Osteoblast (primary cell): Measurements from ENCODE around the gene SORBS2. TPM values are rescaled to one million over a fixed set of nuclear protein-coding genes. Genes with fewer than 3 reads are reported as not detected.
A peak's percentile ranks its signal among the peaks of the same experiment; 100 is the strongest.

ENCODE experiments used
- DNase-seq: peaks from one replicate; pipeline ENCODE4 v3.0.0; 2011; ENCODE audit warnings: low spot score, mixed read lengths; ENCODE audit not compliant: insufficient read length; ENCODE audit errors: missing footprints
- H2AFZ ChIP-seq: 2 replicates; pipeline ENCODE4 v1.6.0; 2011; ENCODE audit warnings: mild to moderate bottlenecking, low read length
- H3K27ac ChIP-seq: 2 replicates; pipeline ENCODE4 v1.5.1; 2011; ENCODE audit warnings: mild to moderate bottlenecking, low read depth, low read length, moderate library complexity
- H3K27me3 ChIP-seq: 2 replicates; pipeline ENCODE4 v1.6.0; 2012; ENCODE audit warnings: mild to moderate bottlenecking, control low read depth, inconsistent platforms, low read length, moderate library complexity; ENCODE audit not compliant: insufficient read depth
- H3K36me3 ChIP-seq: 2 replicates; pipeline ENCODE4 v1.5.1; 2011; ENCODE audit warnings: mild to moderate bottlenecking, low read length, control low read depth, moderate library complexity; ENCODE audit not compliant: insufficient read depth
- H3K4me1 ChIP-seq: 2 replicates; pipeline ENCODE4 v1.5.1; 2011; ENCODE audit warnings: mild to moderate bottlenecking, low read length, control low read depth, moderate library complexity; ENCODE audit not compliant: insufficient read depth
- H3K4me2 ChIP-seq: 2 replicates; pipeline ENCODE4 v1.6.0; 2011; ENCODE audit warnings: mild to moderate bottlenecking, low read length; ENCODE audit not compliant: insufficient read depth
- H3K4me3 ChIP-seq: fragments of 200-600 bp; sonication (generic); 3 replicates; pipeline ENCODE4 v1.5.1; 2012; ENCODE audit warnings: mild to moderate bottlenecking, low read length, inconsistent platforms; ENCODE audit not compliant: insufficient read depth
- H3K79me2 ChIP-seq: 2 replicates; pipeline ENCODE4 v1.6.0; 2012; ENCODE audit warnings: mild to moderate bottlenecking, low read length, control low read depth, inconsistent platforms; ENCODE audit not compliant: insufficient read depth
- H3K9me3 ChIP-seq: 2 replicates; pipeline ENCODE4 v1.5.1; 2011; ENCODE audit warnings: low read depth, low read length, control low read depth
- H4K20me1 ChIP-seq: 2 replicates; pipeline ENCODE4 v1.6.0; 2012; ENCODE audit warnings: mild to moderate bottlenecking, low read length, control low read depth; ENCODE audit not compliant: insufficient read depth
- total RNA-seq: library from RNA; depleted of rRNA; stranded (reverse); fragments of >200 nt; gene quantifications from 2 replicates; pipeline ENCODE4 v1.2.3, GENCODE V29; 2012
- TF ChIP-seq, protein P1 (sequence below): IDR thresholded peaks from 2 replicates; pipeline ENCODE4 v1.5.1; 2011; ENCODE audit warnings: mild to moderate bottlenecking, low read depth, low read length, moderate library complexity; ENCODE audit errors: extremely low read depth

SORBS2 gene
- total RNA-seq, 1 donor, result 85.0 TPM

DNA sequence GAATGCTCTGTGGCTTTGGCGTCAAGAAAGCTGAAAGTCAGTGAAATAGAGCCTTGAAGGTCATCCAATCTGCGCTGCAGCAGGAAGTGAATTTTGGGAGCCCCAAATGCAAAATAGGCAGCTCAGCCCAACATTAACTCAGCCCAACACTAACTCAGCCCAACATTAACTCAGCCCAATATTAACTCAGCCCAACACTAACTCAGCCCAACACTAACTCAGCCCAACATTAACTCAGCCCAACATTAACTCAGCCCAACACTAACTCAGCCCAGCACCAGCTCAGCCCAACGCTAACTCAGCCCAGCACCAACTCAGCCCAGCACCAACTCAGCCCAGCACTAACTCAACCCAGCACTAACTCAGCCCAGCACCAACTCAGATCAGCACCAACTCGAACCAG lies 71.5 kb downstream of the SORBS2 start:
- H3K4me3 ChIP-seq, result no peak overlapping the region
- H3K4me2 ChIP-seq, result no peak overlapping the region
- no peaks in the 10 kb centered on the region for H4K20me1 ChIP-seq
- no peaks in the 10 kb centered on the region for H3K9me3 ChIP-seq
- peaks cover 6% of the 10 kb centered on the region for H3K79me2 ChIP-seq
- TF ChIP-seq, protein P1, sequence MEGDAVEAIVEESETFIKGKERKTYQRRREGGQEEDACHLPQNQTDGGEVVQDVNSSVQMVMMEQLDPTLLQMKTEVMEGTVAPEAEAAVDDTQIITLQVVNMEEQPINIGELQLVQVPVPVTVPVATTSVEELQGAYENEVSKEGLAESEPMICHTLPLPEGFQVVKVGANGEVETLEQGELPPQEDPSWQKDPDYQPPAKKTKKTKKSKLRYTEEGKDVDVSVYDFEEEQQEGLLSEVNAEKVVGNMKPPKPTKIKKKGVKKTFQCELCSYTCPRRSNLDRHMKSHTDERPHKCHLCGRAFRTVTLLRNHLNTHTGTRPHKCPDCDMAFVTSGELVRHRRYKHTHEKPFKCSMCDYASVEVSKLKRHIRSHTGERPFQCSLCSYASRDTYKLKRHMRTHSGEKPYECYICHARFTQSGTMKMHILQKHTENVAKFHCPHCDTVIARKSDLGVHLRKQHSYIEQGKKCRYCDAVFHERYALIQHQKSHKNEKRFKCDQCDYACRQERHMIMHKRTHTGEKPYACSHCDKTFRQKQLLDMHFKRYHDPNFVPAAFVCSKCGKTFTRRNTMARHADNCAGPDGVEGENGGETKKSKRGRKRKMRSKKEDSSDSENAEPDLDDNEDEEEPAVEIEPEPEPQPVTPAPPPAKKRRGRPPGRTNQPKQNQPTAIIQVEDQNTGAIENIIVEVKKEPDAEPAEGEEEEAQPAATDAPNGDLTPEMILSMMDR, result no peak
- H3K27me3 ChIP-seq, result no peaks in the 10 kb centered on the region
- DNase-seq, result no peak
- peaks cover 33% of the 10 kb centered on the region for H3K4me1 ChIP-seq
- H2AFZ ChIP-seq, result no peak overlapping the region
- no peak overlapping the region for H3K27ac ChIP-seq
- no peaks in the 10 kb centered on the region for H3K36me3 ChIP-seq

GRCh38 chr4:185738820-185739219 lies 73.2 kb downstream of the SORBS2 start:
- TF ChIP-seq, protein P1, result no peak

DNA sequence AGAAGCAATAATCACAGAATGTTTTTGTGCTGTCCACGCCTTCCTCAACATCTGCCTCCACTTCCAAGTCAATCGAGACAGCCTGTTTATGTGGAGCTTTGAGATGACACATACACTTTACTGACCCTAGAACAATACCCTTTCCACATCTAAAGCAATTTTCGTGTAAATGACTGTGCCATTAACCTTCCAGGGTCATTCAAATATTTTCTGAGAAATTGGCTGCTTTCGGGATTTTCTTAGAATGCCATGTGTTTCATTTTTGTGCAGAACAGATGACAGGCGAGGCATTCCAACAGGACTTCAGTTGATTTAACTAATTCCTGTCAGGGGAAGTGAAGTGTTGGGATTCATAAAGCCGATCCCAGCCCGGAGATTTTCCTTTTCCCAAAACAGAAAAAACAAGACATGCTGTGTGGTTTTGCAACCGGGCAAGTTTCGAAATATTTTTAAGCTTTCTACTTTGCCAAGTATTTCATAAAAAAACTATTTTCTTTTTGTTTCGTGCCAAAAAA lies 73.9 kb downstream of the SORBS2 start:
- peak overlapping the region; percentile 59 for H3K4me3 ChIP-seq
- peak overlapping the region; percentile 74 for H3K4me2 ChIP-seq
- peaks cover 41% of the 10 kb centered on the region for H3K4me1 ChIP-seq
- peak overlapping the region; percentile 69 for H2AFZ ChIP-seq
- no peaks in the 10 kb centered on the region for H3K9me3 ChIP-seq
- H3K79me2 ChIP-seq, result peaks cover 10% of the 10 kb centered on the region
- peak overlapping the region; percentile 84 for H3K27ac ChIP-seq
- peak; percentile 68 for DNase-seq
- no peaks in the 10 kb centered on the region for H3K27me3 ChIP-seq
- TF ChIP-seq, protein P1, result no peak
- no peaks in the 10 kb centered on the region for H3K36me3 ChIP-seq
- no peaks in the 10 kb centered on the region for H4K20me1 ChIP-seq

More at GRCh38 chr4:185738820-185739219, 73.2 kb downstream of the SORBS2 start:
- H3K9me3 ChIP-seq, result no peaks in the 10 kb centered on the region
- peak overlapping the region; percentile 74 for H3K4me2 ChIP-seq
- H4K20me1 ChIP-seq, result no peaks in the 10 kb centered on the region
- no peak overlapping the region for H3K4me3 ChIP-seq
- peaks cover 10% of the 10 kb centered on the region for H3K79me2 ChIP-seq
- DNase-seq, result peak; percentile 88
- peak overlapping the region; percentile 84 for H3K27ac ChIP-seq
- no peaks in the 10 kb centered on the region for H3K36me3 ChIP-seq
- no peak overlapping the region for H2AFZ ChIP-seq
- H3K4me1 ChIP-seq, result peaks cover 41% of the 10 kb centered on the region
- H3K27me3 ChIP-seq, result no peaks in the 10 kb centered on the region

GRCh38 chr4:185737489-185738037 lies 74.4 kb downstream of the SORBS2 start:
- peak; percentile 85 for DNase-seq
- H3K9me3 ChIP-seq, result no peaks in the 10 kb centered on the region
- peaks cover 10% of the 10 kb centered on the region for H3K79me2 ChIP-seq
- TF ChIP-seq, protein P1, result no peak
- no peaks in the 10 kb centered on the region for H3K27me3 ChIP-seq
- H3K4me3 ChIP-seq, result peak overlapping the region; percentile 59
- no peaks in the 10 kb centered on the region for H3K36me3 ChIP-seq
- H3K27ac ChIP-seq, result peak overlapping the region; percentile 84
- H3K4me1 ChIP-seq, result peaks cover 38% of the 10 kb centered on the region
- H3K4me2 ChIP-seq, result peak overlapping the region; percentile 74
- peak overlapping the region; percentile 69 for H2AFZ ChIP-seq
- H4K20me1 ChIP-seq, result no peaks in the 10 kb centered on the region
